ENCODE measurements around the gene PBOV1.

The PBOV1 gene

DNA sequence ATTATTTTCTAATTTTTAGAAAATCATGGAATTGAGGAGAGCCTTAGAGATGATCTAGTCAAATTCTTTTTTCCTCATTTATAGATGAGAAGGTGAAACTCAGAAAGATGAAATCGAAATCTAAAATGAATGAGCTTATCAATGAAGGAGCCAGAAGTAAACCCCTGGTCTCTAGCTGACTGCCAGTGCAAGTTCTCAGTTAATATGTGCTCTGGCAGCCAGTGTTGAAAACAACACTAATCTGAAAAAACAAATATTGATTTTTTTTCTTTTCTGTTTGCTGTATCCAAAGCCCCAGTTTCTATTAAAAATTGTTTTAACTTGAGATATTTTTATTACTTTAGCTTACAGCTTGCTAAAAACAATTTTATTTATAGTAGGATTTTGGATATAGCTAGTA, 21.5 kb upstream of the PBOV1 start:
- Histone ChIP-seq H3K27me3 (replicated peaks; ENCODE audit: control insufficient read depth, insufficient read depth, low read length) (no peaks in the 10 kb centered on the region), H3K4me3 (replicated peaks; ENCODE audit: low read depth, low read length) (no peak overlapping the region), H3K36me3 (ENCODE audit: control insufficient read depth, insufficient read depth, low read length) (no peaks in the 10 kb centered on the region)
- TF ChIP-seq, protein P1, sequence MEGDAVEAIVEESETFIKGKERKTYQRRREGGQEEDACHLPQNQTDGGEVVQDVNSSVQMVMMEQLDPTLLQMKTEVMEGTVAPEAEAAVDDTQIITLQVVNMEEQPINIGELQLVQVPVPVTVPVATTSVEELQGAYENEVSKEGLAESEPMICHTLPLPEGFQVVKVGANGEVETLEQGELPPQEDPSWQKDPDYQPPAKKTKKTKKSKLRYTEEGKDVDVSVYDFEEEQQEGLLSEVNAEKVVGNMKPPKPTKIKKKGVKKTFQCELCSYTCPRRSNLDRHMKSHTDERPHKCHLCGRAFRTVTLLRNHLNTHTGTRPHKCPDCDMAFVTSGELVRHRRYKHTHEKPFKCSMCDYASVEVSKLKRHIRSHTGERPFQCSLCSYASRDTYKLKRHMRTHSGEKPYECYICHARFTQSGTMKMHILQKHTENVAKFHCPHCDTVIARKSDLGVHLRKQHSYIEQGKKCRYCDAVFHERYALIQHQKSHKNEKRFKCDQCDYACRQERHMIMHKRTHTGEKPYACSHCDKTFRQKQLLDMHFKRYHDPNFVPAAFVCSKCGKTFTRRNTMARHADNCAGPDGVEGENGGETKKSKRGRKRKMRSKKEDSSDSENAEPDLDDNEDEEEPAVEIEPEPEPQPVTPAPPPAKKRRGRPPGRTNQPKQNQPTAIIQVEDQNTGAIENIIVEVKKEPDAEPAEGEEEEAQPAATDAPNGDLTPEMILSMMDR (IDR thresholded peaks at IDR 0.05; ENCODE audit: insufficient read depth, low read length, poor library complexity, severe bottlenecking), result no peak
- no peak for DNase-seq (ENCODE audit: extremely low read depth, insufficient read length)

DNA sequence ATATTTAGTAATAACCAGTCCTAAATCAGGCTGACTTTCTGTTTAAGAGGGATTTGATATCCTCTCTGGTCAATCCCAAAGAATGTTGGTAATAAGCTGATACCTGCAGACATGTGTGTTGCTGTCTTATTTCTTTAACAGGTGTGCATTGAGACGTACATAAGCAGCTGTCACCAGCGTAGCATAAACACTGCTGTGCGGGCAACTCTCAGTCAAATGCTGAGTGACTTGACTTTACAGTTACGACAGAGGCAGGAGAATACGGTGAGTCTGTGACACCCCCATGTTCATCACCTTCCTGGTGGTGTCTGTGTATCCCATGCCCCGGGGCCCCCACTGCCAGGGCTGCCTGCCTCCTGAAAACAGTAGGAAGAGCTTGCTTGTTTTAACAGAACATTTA, 20.1 kb upstream of the PBOV1 start:
- Histone ChIP-seq H3K36me3 (ENCODE audit: control insufficient read depth, insufficient read depth, low read length) (no peaks in the 10 kb centered on the region), H3K4me3 (replicated peaks; ENCODE audit: low read depth, low read length) (no peak overlapping the region), H3K27me3 (replicated peaks; ENCODE audit: control insufficient read depth, insufficient read depth, low read length) (no peaks in the 10 kb centered on the region)
- no peak for DNase-seq (ENCODE audit: extremely low read depth, insufficient read length)
- TF ChIP-seq, protein P1 (IDR thresholded peaks at IDR 0.05; ENCODE audit: insufficient read depth, low read length, poor library complexity, severe bottlenecking), result no peak

DNA sequence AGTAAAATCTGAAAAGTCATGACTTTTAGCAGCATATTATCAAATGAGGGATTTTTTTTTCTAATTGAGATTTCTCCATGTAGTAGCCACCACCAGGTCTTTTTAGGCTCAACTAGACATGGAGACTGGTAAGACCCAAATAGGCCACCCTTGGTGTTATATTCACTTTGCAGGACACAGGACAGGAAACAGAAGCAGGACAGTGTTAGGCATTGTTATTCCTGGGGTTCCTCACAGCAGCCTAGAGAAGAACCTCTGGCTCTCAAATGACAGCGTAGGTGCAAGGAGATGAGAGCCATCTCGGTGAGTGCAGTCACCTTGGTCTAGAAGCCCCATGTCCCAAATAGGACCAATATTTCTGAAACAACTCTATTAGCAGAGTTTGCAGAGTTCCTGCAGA, 19.2 kb upstream of the PBOV1 start:
- no peaks in the 10 kb centered on the region for H3K36me3 ChIP-seq (ENCODE audit: control insufficient read depth, insufficient read depth, low read length)
- no peak for DNase-seq (ENCODE audit: extremely low read depth, insufficient read length)
- no peaks in the 10 kb centered on the region for H3K27me3 ChIP-seq (replicated peaks; ENCODE audit: control insufficient read depth, insufficient read depth, low read length)
- no peak overlapping the region for H3K4me3 ChIP-seq (replicated peaks; ENCODE audit: low read depth, low read length)
- TF ChIP-seq, protein P1 (IDR thresholded peaks at IDR 0.05; ENCODE audit: insufficient read depth, low read length, poor library complexity, severe bottlenecking), result no peak

DNA sequence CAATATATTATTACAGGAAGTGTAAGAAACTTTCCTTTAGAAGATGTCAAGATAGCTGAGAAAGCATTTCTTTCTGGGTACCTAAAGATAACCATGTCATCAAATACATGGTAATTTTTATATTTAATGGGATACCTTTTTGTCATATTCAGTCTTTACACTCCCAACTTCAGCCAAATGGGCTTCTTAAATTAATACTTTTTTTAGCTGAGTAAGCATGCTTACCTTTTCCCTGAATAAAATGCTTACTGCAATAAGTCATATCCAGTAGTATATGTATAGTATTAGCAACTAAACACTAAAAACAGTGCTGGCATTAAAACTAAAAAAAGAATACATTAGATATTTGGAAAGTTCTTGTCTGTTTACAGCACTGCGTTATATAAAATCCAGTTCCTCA, 17.4 kb upstream of the PBOV1 start:
- TF ChIP-seq, protein P1 (IDR thresholded peaks at IDR 0.05; ENCODE audit: insufficient read depth, low read length, poor library complexity, severe bottlenecking), result no peak
- H3K27me3 ChIP-seq (replicated peaks; ENCODE audit: control insufficient read depth, insufficient read depth, low read length), result no peaks in the 10 kb centered on the region
- no peak overlapping the region for H3K4me3 ChIP-seq (replicated peaks; ENCODE audit: low read depth, low read length)
- H3K36me3 ChIP-seq (ENCODE audit: control insufficient read depth, insufficient read depth, low read length), result no peaks in the 10 kb centered on the region
- no peak for DNase-seq (ENCODE audit: extremely low read depth, insufficient read length)

DNA sequence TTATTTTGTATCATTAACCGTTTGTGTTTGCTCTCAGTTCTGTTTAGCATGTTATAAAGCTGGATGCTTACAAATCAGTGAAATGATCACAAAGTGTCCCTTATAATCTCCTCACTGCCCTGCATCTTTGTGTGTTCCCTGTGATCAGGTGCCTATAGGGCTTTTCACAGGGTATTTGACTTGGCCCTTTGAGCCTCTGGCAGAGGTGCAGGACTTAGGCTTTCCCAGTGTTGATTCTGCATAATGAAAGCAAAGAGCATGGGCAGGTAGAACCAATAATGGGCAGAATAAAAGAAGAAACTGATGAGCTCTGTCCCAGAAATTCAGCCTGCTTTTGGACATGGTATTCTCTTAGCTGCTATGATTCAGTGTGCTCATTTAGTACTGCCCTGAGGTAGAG, 16.9 kb upstream of the PBOV1 start:
- no peak for DNase-seq (ENCODE audit: extremely low read depth, insufficient read length)
- no peaks in the 10 kb centered on the region for H3K36me3 ChIP-seq (ENCODE audit: control insufficient read depth, insufficient read depth, low read length)
- TF ChIP-seq, protein P1 (IDR thresholded peaks at IDR 0.05; ENCODE audit: insufficient read depth, low read length, poor library complexity, severe bottlenecking), result no peak
- no peaks in the 10 kb centered on the region for H3K27me3 ChIP-seq (replicated peaks; ENCODE audit: control insufficient read depth, insufficient read depth, low read length)
- H3K4me3 ChIP-seq (replicated peaks; ENCODE audit: low read depth, low read length), result no peak overlapping the region

DNA sequence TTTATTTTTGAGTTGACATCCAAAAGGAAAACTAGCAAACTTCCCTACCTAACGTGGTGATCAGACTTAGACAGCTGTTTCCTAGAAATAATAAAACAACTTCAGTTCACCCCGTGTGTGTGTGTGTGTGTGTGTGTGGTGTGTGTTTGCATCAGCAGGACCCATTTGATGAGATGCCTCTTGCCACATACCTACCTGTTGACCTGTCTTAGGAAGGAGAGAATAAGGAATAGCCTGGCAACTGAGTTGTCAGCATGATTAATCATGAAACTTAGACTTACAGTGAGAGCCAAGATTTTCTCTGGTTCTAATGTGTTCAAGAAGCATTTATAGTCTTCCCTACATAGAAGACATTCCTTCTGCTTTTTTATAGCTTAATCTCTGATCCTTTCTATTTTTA, 16.1 kb upstream of the PBOV1 start:
- Histone ChIP-seq H3K4me3 (replicated peaks; ENCODE audit: low read depth, low read length) (no peak overlapping the region), H3K36me3 (ENCODE audit: control insufficient read depth, insufficient read depth, low read length) (no peaks in the 10 kb centered on the region), H3K27me3 (replicated peaks; ENCODE audit: control insufficient read depth, insufficient read depth, low read length) (no peaks in the 10 kb centered on the region)
- no peak for DNase-seq (ENCODE audit: extremely low read depth, insufficient read length)
- TF ChIP-seq, protein P1 (IDR thresholded peaks at IDR 0.05; ENCODE audit: insufficient read depth, low read length, poor library complexity, severe bottlenecking), result no peak

Data from GM06990 (cell line).